Spleen (tissue), 11 donors: Measurements from ENCODE around the gene LRP2. TPM values are rescaled to one million over a fixed set of nuclear protein-coding genes. Genes with fewer than 3 reads are reported as not detected.

ENCODE experiments used
- DNase-seq: peaks from one replicate; pipeline ENCODE4 v3.0.0-alpha.2; 2020
- H3K27ac ChIP-seq, 8 donors: fragments of 200-600 bp; sonication (generic) in 7 of 8; 1 replicate in 4 of 8; 2 replicates in 4 of 8; pipeline versions ENCODE4 v1.5.0 to v1.8.0; 2016 to 2021; ENCODE audit warnings: inconsistent platforms in 4 of 8, mild to moderate bottlenecking in 4 of 8, moderate library complexity in 1 of 8
- H3K27me3 ChIP-seq, 7 donors: fragments of 200-600 bp; sonication (generic) in 6 of 7; replicated peaks in 1 of 7; 1 replicate in 4 of 7; 2 replicates in 3 of 7; pipeline versions ENCODE4 v1.5.0 to v1.8.0; 2016 to 2021; ENCODE audit warnings: inconsistent platforms in 3 of 7, mild to moderate bottlenecking in 1 of 7
- H3K36me3 ChIP-seq, 6 donors: fragments of 200-600 bp; sonication (generic) in 5 of 6; 1 replicate in 4 of 6; 2 replicates in 2 of 6; pipeline versions ENCODE4 v1.5.0 to v1.8.0; 2016 to 2021; ENCODE audit warnings: inconsistent platforms in 2 of 6
- H3K4me1 ChIP-seq, 6 donors: fragments of 200-600 bp; sonication (generic) in 5 of 6; 1 replicate in 3 of 6; 2 replicates in 3 of 6; pipeline versions ENCODE4 v1.5.0 to v1.8.0; 2016 to 2021; ENCODE audit warnings: inconsistent platforms in 3 of 6
- H3K4me3 ChIP-seq, 8 donors: fragments of 200-600 bp; sonication (generic) in 7 of 8; 1 replicate in 4 of 8; 2 replicates in 4 of 8; pipeline versions ENCODE4 v1.5.0 to v1.8.0; 2016 to 2021; ENCODE audit warnings: inconsistent platforms in 4 of 8, mild to moderate bottlenecking in 4 of 8, moderate library complexity in 2 of 8
- H3K9me3 ChIP-seq, 8 donors: fragments of 200-600 bp; sonication (generic) in 7 of 8; 1 replicate in 4 of 8; 2 replicates in 4 of 8; pipeline versions ENCODE4 v1.5.0 to v1.8.0; 2016 to 2021; ENCODE audit warnings: inconsistent platforms in 4 of 8
- POLR2A ChIP-seq, 3 donors: fragments of 450-650 bp; IDR thresholded peaks; one replicate each; pipeline ENCODE4 v1.5.1; 2017; ENCODE audit warnings: antibody characterized with exemption in 3 of 3, mild to moderate bottlenecking in 1 of 3
- POLR2AphosphoS5 ChIP-seq, 3 donors: sonication (generic); formaldehyde crosslinking; IDR thresholded peaks; one replicate each; pipeline ENCODE4 v1.5.1; 2017; ENCODE audit warnings: antibody characterized with exemption in 3 of 3
- WGBS, 5 donors: extraction: QIAGEN DNeasy Blood & Tissue Kit in 3 of 5; methylation state at CpG; one replicate each; pipeline versions ENCODE4 v1.1.5 to v1.1.7; 2013 to 2018; 5-methylcytosine and 5-hydroxymethylcytosine counted together
- intact Hi-C: fragments of 100-400 bp; cut with DNase I; formaldehyde crosslinking; loops from one replicate; pipeline ENCODE4 v1.15.0; 2023; ENCODE audit warnings: low total_unique reads
- polyA plus RNA-seq, 3 donors: library from polyadenylated mRNA; stranded (reverse); fragments of 200-250 nt; gene quantifications; one replicate each; pipeline ENCODE4 v1.2.1, GENCODE V29; 2013
- total RNA-seq, 7 donors: library from RNA; depleted of rRNA in 3 of 7; stranded (reverse); fragments of >200 nt in 3 of 7; fragmentation: NEBNext Ultra II Directional in 4 of 7; extraction: Animal tissue kit (Norgen Biotek cat#: 25700) in 4 of 7; gene quantifications; one replicate each; pipeline versions ENCODE4 v1.1.0 to v1.2.1, GENCODE V29; 2016 to 2021
- TF ChIP-seq, protein P1 (sequence below), 11 experiments: fragments of 200-600 bp in 7 of 11; fragments of 450-650 bp in 4 of 11; sonication (generic) in 4 of 11; IDR thresholded peaks in 8 of 11; conservative IDR thresholded peaks in 3 of 11; 1 replicate in 7 of 11; 2 replicates in 4 of 11; pipeline versions ENCODE4 v1.4.0 to v1.8.0; 2016 to 2021; ENCODE audit warnings: antibody characterized with exemption in 11 of 11, inconsistent platforms in 4 of 11, mild to moderate bottlenecking in 1 of 11
- donor health status: healthy with polysubstance abuse.
- donor health status: DM: no; HTN: no; CAD: no; lungs with moderate emphysema.
- donor health status: DM: no; HTN: no; CAD: no.
- donor health status: Bipolar disorder and iron deficiency.
- donor health status: healthy.
- donor health status: DM: no; HTN: no; CAD: no.
- donor health status: DM: yes; HTN: yes; CAD: no.

The LRP2 gene
- total and polyA plus RNA-seq, 10 donors = not detected

GRCh38 chr2:169290433-169290832 lies 71.9 kb downstream of the LRP2 start:
- no peak for DNase-seq
- Histone ChIP-seq H3K27ac (no peak overlapping the region), H3K4me3 (no peak overlapping the region), H3K27me3 (no peaks in the 10 kb centered on the region), H3K4me1 (no peaks in the 10 kb centered on the region), H3K9me3 (no peaks in the 10 kb centered on the region), H3K36me3 (no peaks in the 10 kb centered on the region)
- 55 to 68% (median 63%) methylated on average over 3 of the region's 3 CpGs for WGBS, 5 donors
- no peak for TF ChIP-seq POLR2AphosphoS5 (IDR thresholded peaks at IDR 0.05)
- intact Hi-C loops = no loop called here

DNA sequence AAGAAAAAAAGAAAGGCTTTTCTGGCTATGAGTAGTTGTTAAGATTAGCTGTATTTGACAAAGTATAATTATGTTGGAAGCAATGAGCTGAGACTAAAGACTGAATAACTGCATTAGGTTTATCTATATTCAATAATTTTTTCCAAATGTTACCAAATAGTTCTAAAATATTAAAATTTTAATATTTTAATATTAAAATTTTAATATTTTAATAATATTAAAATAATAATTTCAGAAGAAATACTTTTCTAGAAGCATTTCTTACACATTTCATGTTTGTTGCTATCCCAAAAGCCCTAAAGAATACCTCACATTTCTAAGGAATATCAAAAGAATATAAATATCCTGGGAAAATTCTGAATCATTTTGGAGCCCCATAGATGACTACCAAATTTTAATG lies 74.7 kb downstream of the LRP2 start:
- no peaks in the 10 kb centered on the region for H3K27me3 ChIP-seq
- no peak overlapping the region for H3K27ac ChIP-seq
- H3K9me3 ChIP-seq = no peaks in the 10 kb centered on the region
- no peak overlapping the region for H3K4me3 ChIP-seq
- no peaks in the 10 kb centered on the region for H3K4me1 ChIP-seq
- intact Hi-C loops = no loop called here
- H3K36me3 ChIP-seq = no peaks in the 10 kb centered on the region
- DNase-seq = no peak
- TF ChIP-seq POLR2A (IDR thresholded peaks at IDR 0.05) (no peak), POLR2AphosphoS5 (IDR thresholded peaks at IDR 0.05) (no peak)
- TF ChIP-seq, protein P1, sequence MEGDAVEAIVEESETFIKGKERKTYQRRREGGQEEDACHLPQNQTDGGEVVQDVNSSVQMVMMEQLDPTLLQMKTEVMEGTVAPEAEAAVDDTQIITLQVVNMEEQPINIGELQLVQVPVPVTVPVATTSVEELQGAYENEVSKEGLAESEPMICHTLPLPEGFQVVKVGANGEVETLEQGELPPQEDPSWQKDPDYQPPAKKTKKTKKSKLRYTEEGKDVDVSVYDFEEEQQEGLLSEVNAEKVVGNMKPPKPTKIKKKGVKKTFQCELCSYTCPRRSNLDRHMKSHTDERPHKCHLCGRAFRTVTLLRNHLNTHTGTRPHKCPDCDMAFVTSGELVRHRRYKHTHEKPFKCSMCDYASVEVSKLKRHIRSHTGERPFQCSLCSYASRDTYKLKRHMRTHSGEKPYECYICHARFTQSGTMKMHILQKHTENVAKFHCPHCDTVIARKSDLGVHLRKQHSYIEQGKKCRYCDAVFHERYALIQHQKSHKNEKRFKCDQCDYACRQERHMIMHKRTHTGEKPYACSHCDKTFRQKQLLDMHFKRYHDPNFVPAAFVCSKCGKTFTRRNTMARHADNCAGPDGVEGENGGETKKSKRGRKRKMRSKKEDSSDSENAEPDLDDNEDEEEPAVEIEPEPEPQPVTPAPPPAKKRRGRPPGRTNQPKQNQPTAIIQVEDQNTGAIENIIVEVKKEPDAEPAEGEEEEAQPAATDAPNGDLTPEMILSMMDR (IDR thresholded peaks at IDR 0.05 in 8 of 11, conservative IDR thresholded peaks at IDR 0.05 in 3 of 11) = no peak

- H3K4me3 ChIP-seq = no peak overlapping the region
- H3K4me1 ChIP-seq = no peaks in the 10 kb centered on the region
- no peaks in the 10 kb centered on the region for H3K27me3 ChIP-seq
- no peak for DNase-seq
- H3K27ac ChIP-seq = no peak overlapping the region
- H3K36me3 ChIP-seq = no peaks in the 10 kb centered on the region
- 69 to 92% (median 82%) methylated on average over 4 of the region's 4 CpGs for WGBS, 5 donors
- TF ChIP-seq, protein P1 (IDR thresholded peaks at IDR 0.05 in 8 of 11, conservative IDR thresholded peaks at IDR 0.05 in 3 of 11) = no peak
- TF ChIP-seq POLR2A (IDR thresholded peaks at IDR 0.05) (no peak), POLR2AphosphoS5 (IDR thresholded peaks at IDR 0.05) (no peak)
- H3K9me3 ChIP-seq = no peaks in the 10 kb centered on the region
- intact Hi-C loops = no loop called here
These were observed 75.6 kb downstream of the LRP2 start for GRCh38 chr2:169286624-169287231.

- Histone ChIP-seq H3K4me1 (no peaks in the 10 kb centered on the region), H3K27me3 (peaks cover 0 to 6% (median 0%) of the 10 kb centered on the region in 7 donors), H3K36me3 (no peaks in the 10 kb centered on the region), H3K4me3 (no peak overlapping the region), H3K9me3 (no peaks in the 10 kb centered on the region), H3K27ac (no peak overlapping the region)
- DNase-seq = no peak
- TF ChIP-seq POLR2AphosphoS5 (IDR thresholded peaks at IDR 0.05) (no peak), POLR2A (IDR thresholded peaks at IDR 0.05) (no peak)
- TF ChIP-seq, protein P1 (IDR thresholded peaks at IDR 0.05 in 8 of 11, conservative IDR thresholded peaks at IDR 0.05 in 3 of 11) = no peak
- WGBS, 5 donors = 51 to 84% (median 72%) methylated on average over 5 of the region's 5 CpGs
- intact Hi-C loops = no loop called here
These were observed 76.7 kb downstream of the LRP2 start for GRCh38 chr2:169285531-169286235.
